Gastroesophageal sphincter (tissue), 2 donors: ENCODE results near the gene BACE1-AS.

Experiments used
- POLR2A ChIP-seq, 2 donors: fragments of 450-650 bp; IDR thresholded peaks; one replicate each; pipeline ENCODE4 v1.6.1; 2017; ENCODE audit warnings: antibody characterized with exemption in 2 of 2, mild to moderate bottlenecking in 2 of 2, moderate library complexity in 1 of 2
- POLR2AphosphoS5 ChIP-seq: sonication (generic); formaldehyde crosslinking; IDR thresholded peaks from one replicate; pipeline ENCODE4 v1.6.1; 2017; ENCODE audit warnings: antibody characterized with exemption

DNA sequence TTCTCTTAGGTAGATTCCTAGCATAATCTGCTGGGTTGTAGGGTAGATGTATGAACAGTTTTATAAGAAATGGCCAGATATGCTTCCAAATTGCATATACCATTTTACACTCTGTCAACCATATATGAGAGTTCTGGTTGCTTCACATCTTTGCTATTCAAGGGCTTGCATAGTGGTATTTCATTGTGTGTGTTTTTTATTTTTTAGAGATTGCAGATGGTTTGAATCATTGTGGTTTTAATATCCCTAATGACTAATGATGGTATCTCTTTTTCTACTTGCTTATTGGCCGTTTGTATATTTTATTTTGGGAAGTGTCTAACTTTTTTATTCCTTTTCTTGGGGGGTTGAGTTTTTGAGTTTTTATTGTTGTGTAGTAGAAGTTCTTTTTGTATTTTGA, 31.7 kb upstream of the BACE1-AS start:
- TF ChIP-seq POLR2A (IDR thresholded peaks at IDR 0.05) (no peak), POLR2AphosphoS5 (no peak)
